ENCODE results near the gene RAB33A.

Gene RAB33A

GRCh38 chrX:130176942-130177341, 5.2 kb downstream of the RAB33A start:
- H3K27me3 ChIP-seq (ENCODE audit: insufficient read depth, insufficient read length): peaks cover 10% of the 10 kb centered on the region
- H3K9me3 ChIP-seq (ENCODE audit: insufficient read depth, low read length): no peaks in the 10 kb centered on the region
- H3K4me1 ChIP-seq (ENCODE audit: insufficient read depth, insufficient read length): no peaks in the 10 kb centered on the region
- no peak overlapping the region for H3K4me3 ChIP-seq (ENCODE audit: insufficient read length, low read depth)
- no peaks in the 10 kb centered on the region for H3K36me3 ChIP-seq (ENCODE audit: insufficient read depth, insufficient read length, low read length)
- DNase-seq (ENCODE audit: low read depth, low spot score): no peak
- no peak for TF ChIP-seq ZNF274 (IDR thresholded peaks at IDR 0.05; ENCODE audit: low read depth, low read length)
- no peak for TF ChIP-seq SUZ12 (IDR thresholded peaks at IDR 0.05; ENCODE audit: extremely low read depth, insufficient read depth, insufficient read length)
- TF ChIP-seq YY1 (IDR thresholded peaks at IDR 0.05; ENCODE audit: insufficient read depth, insufficient read length): no peak
- no peak overlapping the region for H3K9ac ChIP-seq (ENCODE audit: insufficient read length, low read depth)

GRCh38 chrX:130179170-130179569, 7.4 kb downstream of the RAB33A start:
- H3K4me3 ChIP-seq (ENCODE audit: insufficient read length, low read depth): no peak overlapping the region
- TF ChIP-seq ZNF274 (IDR thresholded peaks at IDR 0.05; ENCODE audit: low read depth, low read length): no peak
- no peak for TF ChIP-seq SUZ12 (IDR thresholded peaks at IDR 0.05; ENCODE audit: extremely low read depth, insufficient read depth, insufficient read length)
- TF ChIP-seq YY1 (IDR thresholded peaks at IDR 0.05; ENCODE audit: insufficient read depth, insufficient read length): no peak
- H3K9me3 ChIP-seq (ENCODE audit: insufficient read depth, low read length): no peaks in the 10 kb centered on the region
- H3K27me3 ChIP-seq (ENCODE audit: insufficient read depth, insufficient read length): no peaks in the 10 kb centered on the region
- DNase-seq (ENCODE audit: low read depth, low spot score): no peak
- H3K36me3 ChIP-seq (ENCODE audit: insufficient read depth, insufficient read length, low read length): no peaks in the 10 kb centered on the region
- H3K9ac ChIP-seq (ENCODE audit: insufficient read length, low read depth): no peak overlapping the region
- H3K4me1 ChIP-seq (ENCODE audit: insufficient read depth, insufficient read length): no peaks in the 10 kb centered on the region

- no peak for TF ChIP-seq YY1 (IDR thresholded peaks at IDR 0.05; ENCODE audit: insufficient read depth, insufficient read length)
- TF ChIP-seq ZNF274 (IDR thresholded peaks at IDR 0.05; ENCODE audit: low read depth, low read length): no peak
- no peak for TF ChIP-seq SUZ12 (IDR thresholded peaks at IDR 0.05; ENCODE audit: extremely low read depth, insufficient read depth, insufficient read length)
- H3K36me3 ChIP-seq (ENCODE audit: insufficient read depth, insufficient read length, low read length): no peaks in the 10 kb centered on the region
- DNase-seq (ENCODE audit: low read depth, low spot score): no peak
- no peaks in the 10 kb centered on the region for H3K27me3 ChIP-seq (ENCODE audit: insufficient read depth, insufficient read length)
- H3K4me1 ChIP-seq (ENCODE audit: insufficient read depth, insufficient read length): no peaks in the 10 kb centered on the region
- H3K9me3 ChIP-seq (ENCODE audit: insufficient read depth, low read length): no peaks in the 10 kb centered on the region
- no peak overlapping the region for H3K9ac ChIP-seq (ENCODE audit: insufficient read length, low read depth)
- H3K4me3 ChIP-seq (ENCODE audit: insufficient read length, low read depth): no peak overlapping the region
Observed at GRCh38 chrX:130179579-130180215, 7.9 kb downstream of the RAB33A start.

- TF ChIP-seq YY1 (IDR thresholded peaks at IDR 0.05; ENCODE audit: insufficient read depth, insufficient read length): no peak
- Histone ChIP-seq H3K36me3 (ENCODE audit: insufficient read depth, insufficient read length, low read length) (no peaks in the 10 kb centered on the region), H3K9ac (ENCODE audit: insufficient read length, low read depth) (no peak overlapping the region), H3K27me3 (ENCODE audit: insufficient read depth, insufficient read length) (no peaks in the 10 kb centered on the region), H3K4me1 (ENCODE audit: insufficient read depth, insufficient read length) (no peaks in the 10 kb centered on the region), H3K9me3 (ENCODE audit: insufficient read depth, low read length) (no peaks in the 10 kb centered on the region), H3K4me3 (ENCODE audit: insufficient read length, low read depth) (no peak overlapping the region)
- DNase-seq (ENCODE audit: low read depth, low spot score): no peak
Observed at GRCh38 chrX:130184168-130184567, 12.4 kb downstream of the RAB33A start.

- TF ChIP-seq YY1 (IDR thresholded peaks at IDR 0.05; ENCODE audit: insufficient read depth, insufficient read length) (no peak), SUZ12 (IDR thresholded peaks at IDR 0.05; ENCODE audit: extremely low read depth, insufficient read depth, insufficient read length) (no peak)
- DNase-seq (ENCODE audit: low read depth, low spot score): no peak
- no peaks in the 10 kb centered on the region for H3K27me3 ChIP-seq (ENCODE audit: insufficient read depth, insufficient read length)
- H3K9me3 ChIP-seq (ENCODE audit: insufficient read depth, low read length): no peaks in the 10 kb centered on the region
- no peaks in the 10 kb centered on the region for H3K4me1 ChIP-seq (ENCODE audit: insufficient read depth, insufficient read length)
- no peak overlapping the region for H3K9ac ChIP-seq (ENCODE audit: insufficient read length, low read depth)
- no peaks in the 10 kb centered on the region for H3K36me3 ChIP-seq (ENCODE audit: insufficient read depth, insufficient read length, low read length)
- H3K4me3 ChIP-seq (ENCODE audit: insufficient read length, low read depth): no peak overlapping the region
Observed at GRCh38 chrX:130184857-130185256, 13.1 kb downstream of the RAB33A start.

GRCh38 chrX:130186651-130187050, 14.9 kb downstream of the RAB33A start:
- H3K36me3 ChIP-seq (ENCODE audit: insufficient read depth, insufficient read length, low read length): no peaks in the 10 kb centered on the region
- H3K9ac ChIP-seq (ENCODE audit: insufficient read length, low read depth): no peak overlapping the region
- no peaks in the 10 kb centered on the region for H3K4me1 ChIP-seq (ENCODE audit: insufficient read depth, insufficient read length)
- no peaks in the 10 kb centered on the region for H3K27me3 ChIP-seq (ENCODE audit: insufficient read depth, insufficient read length)
- TF ChIP-seq ZNF274 (IDR thresholded peaks at IDR 0.05; ENCODE audit: low read depth, low read length) (no peak), YY1 (IDR thresholded peaks at IDR 0.05; ENCODE audit: insufficient read depth, insufficient read length) (no peak), SUZ12 (IDR thresholded peaks at IDR 0.05; ENCODE audit: extremely low read depth, insufficient read depth, insufficient read length) (no peak)
- no peak overlapping the region for H3K4me3 ChIP-seq (ENCODE audit: insufficient read length, low read depth)
- no peak for DNase-seq (ENCODE audit: low read depth, low spot score)
- H3K9me3 ChIP-seq (ENCODE audit: insufficient read depth, low read length): no peaks in the 10 kb centered on the region

GRCh38 chrX:130190801-130191200, 19.0 kb downstream of the RAB33A start:
- DNase-seq (ENCODE audit: low read depth, low spot score): no peak
- no peaks in the 10 kb centered on the region for H3K4me1 ChIP-seq (ENCODE audit: insufficient read depth, insufficient read length)
- H3K9ac ChIP-seq (ENCODE audit: insufficient read length, low read depth): no peak overlapping the region
- no peak overlapping the region for H3K4me3 ChIP-seq (ENCODE audit: insufficient read length, low read depth)
- H3K27me3 ChIP-seq (ENCODE audit: insufficient read depth, insufficient read length): no peaks in the 10 kb centered on the region
- H3K36me3 ChIP-seq (ENCODE audit: insufficient read depth, insufficient read length, low read length): no peaks in the 10 kb centered on the region
- no peaks in the 10 kb centered on the region for H3K9me3 ChIP-seq (ENCODE audit: insufficient read depth, low read length)
- no peak for TF ChIP-seq ZNF274 (IDR thresholded peaks at IDR 0.05; ENCODE audit: low read depth, low read length)
- no peak for TF ChIP-seq YY1 (IDR thresholded peaks at IDR 0.05; ENCODE audit: insufficient read depth, insufficient read length)
- TF ChIP-seq SUZ12 (IDR thresholded peaks at IDR 0.05; ENCODE audit: extremely low read depth, insufficient read depth, insufficient read length): no peak
